NCI-H524 treated with DMSO at 0.1 percent for 48 hours (cell line): ENCODE results near the gene TAP1.
"Not testable (repeated sequence)": the region's sequence is repeated elsewhere in the genome, so short reads cannot be mapped to it uniquely, and the experiment has no call there.

Experiments
- DNase-seq: peaks from one replicate; lab custom pipeline; 2025; lab: John Stamatoyannopoulos, UW

The TAP1 gene

GRCh38 chr6:32853541-32854375 lies at the start of gene TAP1, which contains the start of gene PSMB9:
Gene TAP1 (minus strand): TSS chr6:32853704. CDS start chr6:32853636, 68 bp downstream.
Gene PSMB9 (plus strand): TSS chr6:32854192. CDS start chr6:32854230, 38 bp downstream.
- DNase-seq = no peak

GRCh38 chr6:32895006-32895345 lies 41.5 kb upstream of the TAP1 start:
- no peak for DNase-seq

GRCh38 chr6:32894085-32895005 lies 40.8 kb upstream of the TAP1 start:
- DNase-seq = peak; percentile 75

GRCh38 chr6:32890831-32891230 lies 37.3 kb upstream of the TAP1 start:
- no peak for DNase-seq

- DNase-seq = no peak
Measured at GRCh38 chr6:32889533-32889932, 36.0 kb upstream of the TAP1 start.

GRCh38 chr6:32888576-32888975 lies 35.1 kb upstream of the TAP1 start:
- DNase-seq = no peak

- no peak for DNase-seq
Measured at GRCh38 chr6:32887616-32888015, 34.1 kb upstream of the TAP1 start.

GRCh38 chr6:32886681-32887383 lies 33.3 kb upstream of the TAP1 start:
- no peak for DNase-seq

GRCh38 chr6:32885698-32886286 lies 32.3 kb upstream of the TAP1 start:
- peak; percentile 10 for DNase-seq

GRCh38 chr6:32883789-32884188 lies 30.3 kb upstream of the TAP1 start:
- no peak for DNase-seq

GRCh38 chr6:32882879-32883250 lies 29.4 kb upstream of the TAP1 start:
- DNase-seq = no peak

- DNase-seq = not testable (repeated sequence)
Measured at GRCh38 chr6:32880962-32881361, 27.5 kb upstream of the TAP1 start.

GRCh38 chr6:32879691-32880090 lies 26.2 kb upstream of the TAP1 start:
- DNase-seq = no peak

GRCh38 chr6:32876603-32877002 lies 23.1 kb upstream of the TAP1 start:
- no peak for DNase-seq

GRCh38 chr6:32873947-32874346 lies 20.4 kb upstream of the TAP1 start:
- not testable (repeated sequence) for DNase-seq

GRCh38 chr6:32868257-32868788 lies 14.8 kb upstream of the TAP1 start:
- no peak for DNase-seq

GRCh38 chr6:32867554-32868256 lies 14.2 kb upstream of the TAP1 start:
- no peak for DNase-seq

GRCh38 chr6:32867022-32867477 lies 13.5 kb upstream of the TAP1 start:
- DNase-seq = no peak

- no peak for DNase-seq
Measured at GRCh38 chr6:32865724-32866443, 12.4 kb upstream of the TAP1 start.

GRCh38 chr6:32862725-32863124 lies 9.2 kb upstream of the TAP1 start:
- DNase-seq = no peak
